HG02571 (cell line): Measurements from ENCODE around the gene TRIM45.
A peak's percentile ranks its signal among the peaks of the same experiment; 100 is the strongest.
"Not testable (repeated sequence)": the region's sequence is repeated elsewhere in the genome, so short reads cannot be mapped to it uniquely, and the experiment has no call there.

Experiments used
- ATAC-seq: cut with Tn5 transposase; IDR thresholded peaks from one replicate; pipeline ENCODE4 v1.9.1; 2021; ENCODE audit warnings: mild to moderate bottlenecking, moderate library complexity; ENCODE audit not compliant: unreplicated experiment

Gene TRIM45

DNA sequence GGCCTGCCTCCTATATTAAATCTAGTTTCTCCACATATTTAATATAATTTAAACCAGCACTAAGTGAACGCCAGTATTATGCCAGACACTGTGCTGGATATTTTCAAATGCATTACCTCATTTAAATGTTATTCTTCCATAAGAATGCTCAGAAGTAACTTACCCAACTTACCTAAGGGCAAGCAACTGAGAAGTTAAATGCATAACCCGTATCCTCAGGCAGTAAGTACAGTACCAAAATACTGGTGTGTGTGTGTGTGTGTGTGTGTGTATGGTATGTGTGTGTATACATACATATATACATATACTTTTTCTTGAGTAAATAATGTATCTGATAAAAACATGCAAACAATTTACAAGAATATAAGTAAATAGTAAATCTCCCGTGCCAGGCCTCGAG, 9.0 kb upstream of the TRIM45 start:
- no peak for ATAC-seq

DNA sequence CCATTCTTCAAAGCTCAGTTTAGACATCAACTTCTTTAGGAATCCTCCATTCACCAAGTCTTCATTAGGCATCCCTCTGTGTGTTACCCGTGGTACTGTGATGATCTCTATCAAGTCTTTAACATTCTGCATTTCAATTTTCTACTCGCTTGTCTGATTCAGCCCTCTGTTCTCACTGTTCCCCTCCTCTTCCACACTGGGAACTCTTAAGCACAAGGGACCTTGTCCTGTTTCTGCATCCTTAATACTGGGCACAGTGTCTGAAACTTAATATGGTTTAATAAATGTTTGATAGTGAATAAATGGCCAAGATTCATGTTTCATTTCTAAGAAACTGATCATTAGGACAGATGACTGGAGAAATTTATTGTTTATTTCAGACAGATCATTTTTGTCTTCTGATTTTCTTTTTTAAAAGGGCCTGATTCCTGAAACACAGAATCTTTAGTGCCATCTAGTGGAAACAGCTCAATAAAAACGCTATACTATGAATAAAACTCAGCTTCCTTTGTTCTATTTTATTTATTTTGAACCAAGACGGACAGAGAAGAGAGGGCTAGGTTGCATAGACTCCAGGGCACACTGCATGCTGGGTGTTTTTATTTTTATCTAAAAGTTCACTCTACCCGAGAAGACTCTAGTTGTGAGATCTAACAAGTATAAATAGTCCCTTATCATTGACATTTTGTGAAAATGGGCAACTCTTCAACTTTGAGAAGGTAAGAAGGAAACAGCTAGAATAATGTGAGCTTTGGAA, 7.0 kb upstream of the TRIM45 start:
- ATAC-seq, result no peak

DNA sequence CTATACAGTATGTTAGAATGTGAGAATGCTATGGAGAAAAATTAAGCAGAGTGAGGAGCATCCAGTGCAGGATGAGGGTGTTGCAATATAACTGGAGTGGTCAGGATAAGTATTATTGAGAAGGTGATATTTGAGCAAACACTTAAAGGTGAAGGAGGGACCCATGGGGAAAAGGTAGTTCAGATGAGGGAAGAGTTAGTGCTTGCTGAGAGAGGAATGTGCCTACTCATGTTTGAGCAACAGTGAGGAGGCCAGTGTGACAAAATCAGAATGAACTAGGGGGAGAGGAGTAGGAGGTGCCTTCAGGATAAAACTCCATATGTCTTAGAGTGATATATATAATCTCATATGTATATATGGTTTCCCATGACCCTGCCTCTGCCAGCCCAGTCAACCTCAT, 6.2 kb upstream of the TRIM45 start:
- no peak for ATAC-seq

DNA sequence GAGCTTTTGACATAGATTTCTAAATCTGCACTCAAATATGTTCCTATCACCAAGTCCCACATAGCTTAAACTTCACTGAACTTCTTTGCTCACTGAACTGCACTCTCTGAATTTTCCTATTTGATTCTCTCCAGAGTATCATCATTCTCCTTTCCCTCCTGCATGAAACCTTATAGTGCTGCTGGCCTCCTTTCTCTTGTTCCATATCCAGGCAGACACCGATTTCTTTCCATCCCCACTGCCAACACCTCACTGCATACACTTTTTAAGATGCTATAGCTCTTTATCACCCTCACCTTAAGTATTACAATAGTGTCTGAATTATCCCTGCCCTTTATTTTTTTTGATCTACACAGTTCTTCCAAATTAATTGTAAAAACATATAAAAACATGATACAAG, 3.1 kb upstream of the TRIM45 start:
- no peak for ATAC-seq

DNA sequence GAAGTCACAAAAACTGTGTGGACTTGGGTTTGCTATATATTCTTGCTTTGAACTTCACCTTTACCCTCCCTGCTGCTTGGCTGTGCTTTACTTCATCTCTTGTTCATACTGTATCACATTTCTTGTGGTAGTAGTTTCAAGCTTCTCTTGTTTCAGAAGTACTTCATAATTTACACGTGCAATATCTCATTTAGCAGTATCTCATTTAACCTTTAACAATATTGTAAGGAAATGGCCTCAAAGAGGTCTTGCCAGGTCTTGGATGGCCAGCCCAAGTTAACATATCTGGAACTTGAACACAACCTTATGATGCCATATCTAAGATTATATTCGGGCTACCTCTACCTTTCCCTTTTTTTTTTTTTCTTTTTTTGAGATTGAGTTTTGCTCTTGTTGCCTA, 1.7 kb upstream of the TRIM45 start:
- no peak for ATAC-seq

DNA sequence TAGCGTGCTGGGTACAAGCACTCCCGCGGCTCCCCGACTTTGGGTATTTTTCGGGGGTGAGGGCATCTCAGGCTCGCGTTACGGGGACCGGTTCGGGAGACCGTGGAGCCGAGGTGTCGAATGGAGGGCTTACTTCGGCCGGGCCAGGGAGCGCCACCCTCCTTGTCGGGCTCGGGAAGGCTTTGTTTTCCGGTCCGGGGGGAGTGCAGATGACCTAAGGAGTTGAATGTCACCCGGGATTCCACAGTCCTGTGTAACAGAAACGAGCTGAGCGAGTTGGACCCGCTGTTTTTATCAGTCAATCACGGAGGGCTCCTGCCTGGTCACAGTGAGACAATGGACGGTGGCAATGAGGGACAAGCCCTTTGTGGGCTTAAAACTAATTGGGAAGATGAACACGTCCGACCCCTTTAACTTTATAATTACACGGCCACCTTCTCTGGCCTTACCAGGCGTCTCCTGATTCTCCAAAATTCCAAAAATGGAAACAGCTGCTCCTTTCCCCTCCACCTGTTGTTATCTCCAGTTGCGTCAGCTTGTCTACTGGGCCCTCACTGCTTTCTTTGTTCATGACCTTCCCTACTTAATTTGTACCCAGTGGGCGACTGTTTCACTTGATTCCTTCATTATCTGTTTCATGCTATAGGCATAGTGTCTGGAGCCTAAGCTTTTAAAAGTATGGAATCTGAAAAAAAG, 929 bp upstream of the TRIM45 start:
- ATAC-seq, result no peak

DNA sequence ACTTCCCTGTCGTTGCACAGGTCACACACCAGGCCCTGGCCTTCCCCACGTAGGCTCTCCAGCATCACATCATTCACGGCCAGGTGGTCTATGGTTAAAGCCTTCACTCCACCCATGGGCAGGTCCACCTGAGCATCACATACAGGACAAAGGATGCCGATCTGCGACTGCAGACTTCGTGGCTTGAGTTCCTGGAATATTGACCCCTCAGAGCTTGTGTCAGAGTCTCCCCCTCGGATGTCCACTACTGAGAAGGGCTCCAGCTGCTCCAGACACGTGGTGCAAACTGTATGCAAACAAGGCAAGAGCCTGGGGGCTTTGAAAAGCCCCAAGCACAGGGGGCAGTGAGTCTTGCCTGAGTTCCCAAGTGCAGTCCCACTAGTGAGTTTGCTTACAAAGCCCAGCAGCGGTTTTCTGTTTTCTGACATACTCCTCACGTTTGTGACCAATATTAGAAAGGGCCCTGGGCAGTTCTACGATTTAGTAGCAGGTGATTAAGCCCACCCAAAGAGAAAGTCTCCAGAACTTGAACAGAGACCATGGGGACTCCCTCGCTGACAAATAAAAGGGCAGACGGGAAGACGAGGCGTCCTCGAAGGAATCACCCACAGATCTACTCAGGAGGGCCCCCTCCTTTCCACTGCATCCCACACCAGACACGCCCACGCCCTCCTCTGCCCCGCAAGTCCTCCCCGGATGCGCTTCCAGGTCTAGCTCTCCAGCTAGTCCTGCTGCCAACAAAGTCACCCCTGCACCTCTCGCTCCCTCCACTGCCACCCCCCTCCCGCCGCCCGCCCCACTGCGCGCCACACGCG, 568 bp downstream of the TRIM45 start:
- peak; percentile 5 for ATAC-seq

DNA sequence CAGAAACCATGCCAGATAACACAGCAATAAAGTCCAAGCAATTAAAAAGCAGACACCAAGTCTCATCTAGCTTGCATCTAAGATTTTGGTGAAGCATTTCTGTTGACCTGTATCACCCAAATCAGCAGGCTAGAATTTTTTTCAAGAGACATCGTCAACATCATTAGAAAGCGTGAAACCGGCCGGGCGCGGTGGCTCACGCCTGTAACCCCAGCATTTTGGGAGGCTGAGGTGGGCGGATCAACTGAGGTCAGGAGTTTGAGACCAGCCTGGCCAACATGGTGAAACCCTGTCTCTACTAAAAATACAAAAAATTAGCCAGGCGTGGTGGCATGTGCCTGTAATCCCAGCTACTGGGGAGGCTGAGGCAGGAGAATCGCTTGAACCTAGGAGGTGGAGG, 2.4 kb downstream of the TRIM45 start:
- not testable (repeated sequence) for ATAC-seq

DNA sequence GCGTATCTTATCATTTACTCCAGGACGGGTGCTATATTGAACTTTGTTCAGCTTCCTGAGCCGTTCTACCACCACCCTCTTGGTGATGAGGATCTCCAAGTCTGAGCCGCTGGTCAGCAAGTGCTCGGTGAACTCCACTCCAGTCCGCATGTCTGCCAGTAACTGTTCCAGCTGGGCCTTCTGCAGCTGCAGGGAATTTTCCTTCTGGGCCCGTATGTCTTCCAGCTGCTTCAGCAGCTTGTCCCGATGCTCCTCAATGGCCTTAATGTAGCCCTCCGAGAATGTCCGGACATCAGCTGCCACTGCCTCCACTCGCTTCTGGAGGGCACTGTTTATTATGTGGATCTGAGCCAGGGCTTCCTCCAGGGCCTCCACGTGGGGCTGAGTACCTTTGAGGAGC, 3.4 kb downstream of the TRIM45 start:
- ATAC-seq, result no peak

DNA sequence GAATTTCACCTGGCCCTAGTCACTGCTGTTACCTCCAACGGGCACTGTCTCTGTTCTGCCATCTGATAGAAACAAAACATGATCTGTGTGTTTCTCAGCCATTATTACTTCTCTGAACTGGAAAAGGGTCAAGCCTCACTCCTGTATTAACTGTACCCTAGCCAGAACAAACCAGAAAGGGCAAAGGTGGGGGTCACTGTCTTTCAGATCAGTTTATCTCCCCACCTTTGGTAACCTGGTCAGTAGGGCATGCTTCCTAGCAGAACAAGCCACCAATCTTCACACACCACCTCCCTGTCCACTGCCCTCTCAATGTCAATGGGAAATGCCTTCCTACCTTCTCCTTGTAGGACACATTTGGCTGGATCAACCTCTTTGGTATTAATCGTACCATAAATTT, 3.9 kb downstream of the TRIM45 start:
- ATAC-seq, result no peak

DNA sequence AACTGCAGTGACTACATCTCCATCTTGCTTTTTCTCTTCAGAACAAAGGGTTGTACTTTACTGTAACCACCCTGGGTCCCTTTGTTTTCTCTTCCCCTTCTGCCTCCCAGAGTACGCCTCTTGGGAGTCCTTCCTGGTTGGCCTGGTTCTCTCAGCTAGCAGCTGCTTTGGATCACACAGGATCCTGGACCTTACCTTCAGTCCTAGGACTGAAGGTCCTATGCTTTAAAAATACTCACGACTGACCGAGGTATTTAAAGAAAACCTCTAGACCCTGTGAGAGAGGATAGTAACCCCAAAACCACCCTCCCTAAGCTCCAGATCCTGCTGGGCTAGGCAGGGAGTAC, 4.8 kb downstream of the TRIM45 start:
- no peak for ATAC-seq

DNA sequence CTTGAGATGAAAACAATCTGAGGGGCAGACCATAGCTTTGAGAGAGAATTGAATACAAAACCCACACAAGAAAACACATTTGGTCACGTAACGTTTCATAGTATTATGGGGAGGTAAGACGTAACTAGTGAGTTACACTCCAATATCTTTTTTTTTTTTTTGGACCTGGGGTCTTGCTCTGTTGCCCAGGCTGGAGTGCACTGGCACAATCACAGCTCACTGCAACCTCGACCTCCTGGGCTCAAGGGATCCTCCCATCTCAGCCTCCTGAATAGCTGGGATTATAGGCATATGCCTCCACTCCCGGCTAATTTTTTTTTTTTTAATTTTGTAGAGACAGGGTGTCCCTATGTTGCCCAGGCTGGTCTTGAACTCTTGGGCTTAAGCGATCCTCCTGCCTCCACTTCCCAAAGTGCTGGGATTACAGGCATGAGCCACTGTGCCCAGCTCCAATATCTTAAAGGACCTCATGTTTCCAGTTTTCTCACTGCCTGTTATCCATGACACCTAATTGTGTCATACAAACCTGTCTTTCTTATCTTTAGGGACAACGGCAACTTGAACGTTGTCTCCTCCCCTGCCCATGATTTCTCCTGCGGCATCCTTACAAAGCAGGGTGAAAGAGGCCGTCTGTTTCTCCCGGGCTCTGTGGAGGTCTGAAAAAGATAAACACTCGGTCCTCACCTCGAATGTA, 5.3 kb downstream of the TRIM45 start:
- ATAC-seq, result no peak

DNA sequence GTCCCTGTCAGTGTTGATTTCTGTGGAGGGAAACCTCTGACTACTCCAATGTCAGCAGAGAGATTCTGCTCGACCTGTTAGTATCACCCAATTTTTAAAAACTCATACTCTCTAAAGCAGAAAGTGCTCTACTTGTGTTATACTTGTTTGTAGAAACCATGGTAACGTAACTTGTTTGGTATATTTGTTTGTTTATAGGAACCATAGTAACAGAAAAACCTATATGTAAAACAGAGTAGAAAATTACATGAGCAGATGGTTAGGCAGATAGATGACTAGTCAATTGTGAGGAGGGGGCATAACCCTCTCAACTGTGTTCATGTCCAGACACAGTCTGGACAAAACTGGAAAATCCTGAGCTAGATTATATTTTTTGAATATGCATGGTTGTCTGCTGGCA, 6.7 kb downstream of the TRIM45 start:
- no peak for ATAC-seq

DNA sequence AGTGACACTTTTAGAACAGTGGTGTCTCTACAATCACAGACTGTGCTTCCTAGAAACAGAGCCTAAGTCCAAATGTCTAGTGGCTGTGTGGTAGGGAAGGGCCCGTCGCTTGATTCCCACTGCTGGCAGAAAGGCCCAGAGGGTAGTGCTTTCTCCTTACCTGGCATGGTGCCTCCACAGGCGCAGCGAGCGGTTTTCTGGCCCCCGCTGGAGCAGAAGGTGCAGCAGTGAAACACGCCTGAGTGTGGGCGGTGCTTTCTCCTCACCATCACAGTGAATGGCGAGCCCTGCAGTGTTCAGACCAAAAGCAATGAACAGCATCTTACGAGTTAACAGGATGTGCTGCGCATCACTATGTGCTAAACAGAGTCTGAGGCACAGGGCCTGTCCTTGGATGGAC, 8.3 kb downstream of the TRIM45 start:
- ATAC-seq, result no peak

DNA sequence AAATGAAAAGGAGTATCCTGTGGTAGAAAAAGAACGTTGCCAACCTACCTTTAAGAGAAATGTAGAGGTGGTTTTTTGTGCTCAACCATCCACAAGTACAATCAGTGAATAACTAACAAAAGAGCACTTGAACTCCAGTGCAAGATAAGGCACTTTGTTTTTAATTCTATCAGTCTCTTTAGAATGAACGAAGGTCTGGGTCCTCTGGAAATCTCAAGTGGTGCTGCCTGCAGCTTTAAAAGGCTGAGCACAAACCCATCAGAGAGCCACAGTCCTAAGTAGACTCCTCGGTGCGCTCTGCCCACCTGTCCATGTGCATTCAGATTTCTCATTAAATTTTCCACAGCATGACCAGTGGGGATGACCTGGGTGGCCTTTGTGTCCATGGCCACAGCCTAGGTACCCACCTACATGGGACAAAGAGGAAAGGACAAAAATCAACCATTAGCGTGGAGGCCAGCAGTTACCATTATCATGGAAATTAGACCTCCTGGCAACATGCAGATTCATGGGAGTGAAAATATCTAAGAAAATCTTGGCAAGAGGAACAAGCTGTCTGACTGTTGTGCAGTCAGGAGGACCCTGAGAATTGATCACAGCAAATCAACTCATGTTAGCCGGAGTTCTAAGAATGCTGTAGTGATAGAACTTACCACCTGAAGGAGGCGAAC, 9.4 kb downstream of the TRIM45 start:
- ATAC-seq, result no peak

DNA sequence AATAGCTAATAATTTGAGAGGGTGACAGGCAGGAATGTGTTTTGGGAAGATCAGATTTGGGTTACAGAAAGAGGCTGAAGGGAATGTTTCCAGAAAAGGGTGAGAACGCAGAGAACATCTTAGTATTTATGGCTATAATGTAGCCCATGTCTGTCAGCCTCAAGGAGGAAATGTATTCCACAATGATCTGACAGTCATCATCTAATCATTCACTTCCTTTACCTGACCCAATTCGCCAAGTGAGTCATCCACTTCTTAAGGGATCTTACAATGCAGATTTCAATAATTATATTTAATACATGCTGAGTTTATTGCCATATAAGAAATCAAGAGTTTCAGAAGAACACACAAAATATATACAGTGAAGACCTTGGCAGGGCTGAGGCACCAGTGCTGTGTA, 10.8 kb downstream of the TRIM45 start:
- ATAC-seq, result no peak

DNA sequence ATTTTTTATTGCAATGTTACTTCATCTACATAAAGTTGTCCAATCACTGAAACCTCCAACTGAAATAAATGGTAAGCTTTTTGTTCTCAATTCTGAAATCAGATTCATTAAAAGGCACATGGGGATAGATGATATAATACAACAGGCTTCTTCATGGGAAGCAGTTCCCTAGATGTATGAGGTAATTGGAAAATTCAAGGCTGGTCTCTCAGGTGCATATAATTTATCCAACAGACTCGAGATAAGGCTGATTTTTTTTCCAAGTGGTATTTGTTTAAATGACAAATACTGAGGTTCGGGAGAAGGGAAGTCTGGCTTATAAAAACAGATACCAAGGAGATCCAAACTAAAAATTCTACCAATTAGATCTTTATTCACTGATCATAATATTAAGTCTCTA, 14.2 kb downstream of the TRIM45 start:
- ATAC-seq, result no peak

DNA sequence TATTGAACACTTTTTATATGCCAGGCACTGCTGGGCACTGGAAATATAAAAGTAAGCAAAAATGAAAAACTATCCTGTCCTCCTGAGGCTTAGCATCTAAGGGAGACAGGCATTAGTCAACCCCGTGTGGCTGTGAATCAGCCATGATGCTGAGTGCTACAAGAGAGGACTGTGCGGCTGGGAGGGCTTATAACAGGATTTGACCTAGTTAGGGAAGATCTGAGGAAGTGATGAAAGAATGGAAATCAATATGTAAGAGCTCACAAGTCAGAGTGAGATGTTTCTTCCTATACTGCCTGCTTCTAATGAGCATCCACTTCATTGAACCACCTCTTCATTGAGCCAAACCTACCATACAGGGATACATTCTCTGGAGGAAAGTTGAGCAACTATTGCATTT, 15.1 kb downstream of the TRIM45 start:
- ATAC-seq, result no peak

DNA sequence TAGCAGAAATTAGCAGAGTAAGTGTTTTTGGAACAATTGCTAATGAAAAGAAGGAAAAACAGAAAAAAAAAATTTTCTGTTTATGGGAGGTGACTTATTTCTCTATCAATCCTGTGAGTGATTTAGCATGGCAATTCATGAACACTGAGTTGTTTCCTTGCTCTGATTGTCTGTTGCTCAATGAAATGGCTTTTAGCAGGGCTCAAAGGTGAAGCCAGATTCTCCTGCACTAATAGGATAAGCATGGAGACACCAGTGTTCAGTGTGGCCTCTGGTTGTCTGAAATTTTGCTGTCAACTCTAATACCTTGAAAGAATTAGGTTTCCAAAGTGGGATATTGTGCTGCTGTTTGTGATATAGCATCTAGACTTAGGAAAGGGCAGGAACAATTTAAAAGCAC, 15.8 kb downstream of the TRIM45 start:
- ATAC-seq, result no peak

DNA sequence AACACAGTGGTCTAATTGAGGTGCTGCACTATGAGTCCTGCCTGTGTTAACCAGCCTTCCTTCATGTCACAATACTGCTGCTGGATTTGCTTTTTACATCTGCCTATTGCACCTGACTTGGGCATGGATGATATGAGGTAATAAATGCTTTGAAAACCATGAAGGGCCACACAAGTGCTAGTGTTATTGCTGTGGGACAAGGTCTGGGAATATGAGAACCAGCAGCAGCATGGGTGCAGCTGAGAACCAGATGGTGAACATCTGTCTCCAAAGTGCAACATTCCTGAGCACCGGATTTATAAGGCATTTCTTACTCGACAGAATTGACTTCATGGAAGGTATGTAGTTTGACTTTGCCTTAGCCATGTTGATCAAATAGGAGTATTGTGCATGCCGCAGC, 16.6 kb downstream of the TRIM45 start:
- no peak for ATAC-seq

DNA sequence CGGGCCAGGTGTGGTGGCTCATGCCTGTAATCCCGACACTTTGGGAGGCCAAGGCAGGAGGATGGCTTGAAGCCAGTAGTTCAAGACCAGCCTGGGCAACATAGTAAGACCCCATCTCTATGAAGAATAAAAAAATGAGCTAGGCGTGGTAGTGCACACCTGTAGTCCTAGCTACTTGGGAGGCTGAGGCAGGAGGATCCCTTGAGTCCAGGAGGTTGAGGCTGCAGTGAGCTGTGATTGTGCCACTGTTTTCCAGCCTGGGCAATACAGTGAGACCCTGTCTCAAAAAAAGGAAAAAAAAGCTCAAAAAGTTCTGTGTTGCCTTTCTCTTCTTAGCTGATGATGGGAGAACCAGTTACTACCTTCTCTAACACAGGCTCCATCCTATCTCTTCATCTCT, 19.7 kb downstream of the TRIM45 start:
- not testable (repeated sequence) for ATAC-seq
